ENCODE data around the gene KCNK6.
"Not testable (repeated sequence)": the region's sequence is repeated elsewhere in the genome, so short reads cannot be mapped to it uniquely, and the experiment has no call there.

KCNK6 gene

DNA sequence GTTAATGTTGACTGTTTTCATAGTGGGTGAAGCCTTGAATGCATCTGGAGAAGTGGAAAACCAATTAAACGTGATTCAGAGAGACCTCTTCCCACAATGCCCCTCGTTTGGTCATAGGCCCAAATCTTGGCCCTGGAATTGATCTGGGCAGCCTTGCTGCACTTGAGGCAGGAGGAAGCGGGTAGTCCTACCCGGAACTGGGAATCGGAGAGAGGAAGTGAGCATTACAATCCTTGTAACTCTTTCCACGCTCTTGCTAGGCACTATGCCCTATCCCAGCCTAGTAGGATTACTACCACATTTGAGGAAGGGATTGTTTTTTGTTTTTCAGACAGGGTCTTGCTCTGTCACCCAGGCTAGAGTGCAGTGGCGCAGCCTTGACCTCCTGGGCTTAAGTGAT, 3.6 kb downstream of the KCNK6 start:
- no peak for DNase-seq (ENCODE audit: low read depth in 2 of 2)

DNA sequence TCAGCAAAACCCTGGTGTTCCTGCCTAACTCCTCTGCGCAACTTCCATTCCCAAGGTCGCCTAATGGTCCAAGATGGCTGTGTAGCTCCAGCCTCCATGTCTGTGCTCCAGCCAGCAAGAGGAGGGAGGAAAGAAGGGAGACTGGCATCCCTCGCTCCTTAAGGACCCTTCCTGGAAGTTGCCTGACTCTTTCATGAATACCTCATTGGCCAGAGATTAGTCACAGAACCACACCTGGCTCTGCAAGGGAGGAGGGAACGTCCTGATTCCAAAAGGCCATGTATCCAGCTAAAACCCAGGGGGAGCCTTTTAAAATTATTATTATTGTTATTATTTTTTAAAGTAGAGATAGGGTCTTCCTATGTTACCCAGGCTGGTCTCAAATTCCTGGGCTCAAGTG, 4.8 kb downstream of the KCNK6 start:
- no peak for DNase-seq (ENCODE audit: low read depth in 2 of 2)

DNA sequence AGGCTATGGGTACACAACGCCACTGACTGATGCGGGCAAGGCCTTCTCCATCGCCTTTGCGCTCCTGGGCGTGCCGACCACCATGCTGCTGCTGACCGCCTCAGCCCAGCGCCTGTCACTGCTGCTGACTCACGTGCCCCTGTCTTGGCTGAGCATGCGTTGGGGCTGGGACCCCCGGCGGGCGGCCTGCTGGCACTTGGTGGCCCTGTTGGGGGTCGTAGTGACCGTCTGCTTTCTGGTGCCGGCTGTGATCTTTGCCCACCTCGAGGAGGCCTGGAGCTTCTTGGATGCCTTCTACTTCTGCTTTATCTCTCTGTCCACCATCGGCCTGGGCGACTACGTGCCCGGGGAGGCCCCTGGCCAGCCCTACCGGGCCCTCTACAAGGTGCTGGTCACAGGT, 6.9 kb downstream of the KCNK6 start:
- no peak for DNase-seq (ENCODE audit: low read depth in 2 of 2)

DNA sequence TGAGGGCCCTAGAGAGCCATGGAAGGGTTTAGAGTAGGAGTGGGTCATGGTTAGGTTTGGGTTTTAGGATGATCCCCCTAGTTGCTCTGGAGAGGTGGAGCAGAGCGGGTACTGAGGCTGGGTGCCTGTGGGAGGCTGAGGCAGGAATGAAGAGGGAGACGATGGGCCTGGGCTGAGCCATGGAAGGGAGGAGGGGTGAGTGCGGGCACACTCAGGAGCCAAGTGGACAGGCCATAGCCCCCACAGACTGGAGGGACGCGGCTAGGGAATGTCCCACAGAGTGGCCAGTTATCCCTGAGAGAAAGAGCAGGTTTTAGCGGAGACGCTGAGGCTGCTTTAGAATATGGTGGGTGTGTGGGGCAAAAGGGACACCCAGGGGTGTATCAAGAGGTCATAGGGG, 10.0 kb downstream of the KCNK6 start:
- no peak for DNase-seq (ENCODE audit: low read depth in 2 of 2)

DNA sequence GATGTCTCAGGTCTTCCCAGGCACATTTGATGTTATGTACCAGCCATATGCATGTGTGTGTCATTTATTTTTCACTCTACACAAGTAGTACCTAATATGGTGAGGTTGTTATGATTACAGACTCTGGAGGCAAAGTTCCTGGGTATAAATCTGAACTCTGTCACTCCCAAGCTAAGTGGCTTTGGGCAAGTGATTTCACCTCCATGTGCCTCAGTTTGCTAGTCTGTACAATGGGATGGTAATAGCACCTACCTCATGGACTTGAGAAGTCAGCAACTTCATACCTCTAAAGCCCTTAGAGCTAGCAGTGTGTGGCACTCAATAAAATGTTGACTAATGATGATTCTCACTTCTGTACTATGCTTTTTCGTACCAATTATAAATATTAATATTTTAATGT, 12.1 kb downstream of the KCNK6 start:
- DNase-seq (ENCODE audit: low read depth in 2 of 2), result no peak

DNA sequence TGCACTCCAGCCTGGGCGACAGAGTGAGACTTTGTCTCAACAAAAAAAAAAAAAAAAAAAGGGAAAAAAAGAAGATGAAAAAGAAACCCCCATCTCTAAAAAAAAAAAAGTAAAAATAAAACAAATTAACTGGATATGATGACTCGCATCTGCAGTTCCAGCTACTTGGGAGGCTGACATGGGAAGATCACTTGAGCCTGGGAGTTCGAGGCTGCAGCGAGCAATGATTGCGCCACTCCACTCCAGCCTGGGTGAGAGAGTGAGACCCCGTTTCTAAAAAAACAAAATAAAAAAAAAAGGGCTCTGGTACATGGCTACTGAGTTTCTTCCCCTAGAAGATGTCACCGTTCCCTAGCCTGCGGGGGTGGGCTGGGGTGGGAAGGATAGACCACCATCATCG, 13.6 kb downstream of the KCNK6 start:
- DNase-seq (ENCODE audit: low read depth in 2 of 2), result no peak

DNA sequence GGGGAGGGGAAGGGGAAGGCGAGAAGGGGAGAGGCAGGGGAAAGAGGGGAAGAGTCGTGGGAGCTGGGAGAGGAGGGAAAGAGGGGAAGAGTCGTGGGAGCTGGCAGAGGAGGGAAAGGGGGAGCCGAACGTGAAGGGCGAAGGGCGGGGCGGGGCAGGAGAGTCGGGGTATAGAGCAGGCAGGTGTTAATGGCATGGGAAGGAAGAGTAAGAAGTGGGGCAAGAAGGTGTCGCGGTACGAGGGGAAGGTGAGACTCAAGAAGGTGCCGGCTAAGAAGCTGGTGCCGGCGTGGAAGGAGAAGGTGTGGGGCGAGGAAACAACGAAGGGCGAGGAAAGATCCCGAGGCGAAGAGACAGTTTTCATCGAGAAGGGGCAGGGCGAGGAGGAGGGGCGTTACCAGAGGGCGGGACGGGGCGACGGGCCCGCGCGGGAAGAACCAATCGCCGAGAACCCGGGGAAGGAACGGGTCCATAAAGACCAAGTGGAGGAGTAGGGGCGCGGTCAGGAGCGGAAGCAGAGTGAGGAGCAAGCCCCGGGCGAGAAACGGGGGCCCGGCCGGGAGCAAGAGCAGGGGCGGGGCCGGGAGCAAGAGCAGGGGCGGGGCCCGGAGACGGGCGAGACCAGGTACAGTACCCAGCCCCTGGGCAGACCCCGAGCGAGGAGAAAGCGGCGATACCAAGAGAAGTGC, 16.4 kb downstream of the KCNK6 start:
- DNase-seq (ENCODE audit: low read depth in 2 of 2), result peak; percentile 82 to 87

DNA sequence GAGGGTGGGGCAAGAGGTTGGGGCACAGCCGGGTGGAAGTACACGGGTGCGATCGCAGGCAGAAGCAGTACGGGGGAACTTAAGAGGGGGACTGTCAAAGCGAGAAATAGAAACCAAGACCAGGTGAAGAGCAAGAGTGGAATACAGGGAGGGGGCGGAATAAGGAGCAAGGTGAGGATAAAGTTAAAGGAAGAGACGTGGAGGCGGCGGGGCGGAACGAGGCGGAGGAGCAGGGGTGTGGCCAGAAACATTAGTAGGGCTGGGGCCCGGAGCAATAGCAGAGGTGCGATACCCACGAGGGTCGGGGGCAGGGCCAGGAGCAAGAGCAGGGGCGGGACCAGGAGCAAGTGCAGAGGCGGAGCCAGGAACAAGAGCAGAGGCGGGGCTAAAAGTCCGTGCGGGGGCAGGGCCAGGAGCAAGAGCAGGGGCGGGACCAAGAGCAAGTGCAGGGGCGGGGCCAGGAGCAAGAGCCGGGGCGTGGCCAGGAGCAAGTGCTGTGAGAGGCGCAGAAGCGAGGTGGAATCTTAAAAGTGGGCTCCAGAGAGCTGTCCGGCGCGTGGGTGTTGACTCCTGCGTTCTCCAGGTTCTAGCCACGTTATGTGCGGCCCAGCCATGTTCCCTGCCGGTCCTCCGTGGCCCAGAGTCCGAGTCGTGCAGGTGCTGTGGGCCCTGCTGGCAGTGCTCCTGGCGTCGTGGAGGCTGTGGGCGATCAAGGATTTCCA, 17.2 kb downstream of the KCNK6 start:
- DNase-seq (ENCODE audit: low read depth in 2 of 2), result peak; percentile 54 to 55

DNA sequence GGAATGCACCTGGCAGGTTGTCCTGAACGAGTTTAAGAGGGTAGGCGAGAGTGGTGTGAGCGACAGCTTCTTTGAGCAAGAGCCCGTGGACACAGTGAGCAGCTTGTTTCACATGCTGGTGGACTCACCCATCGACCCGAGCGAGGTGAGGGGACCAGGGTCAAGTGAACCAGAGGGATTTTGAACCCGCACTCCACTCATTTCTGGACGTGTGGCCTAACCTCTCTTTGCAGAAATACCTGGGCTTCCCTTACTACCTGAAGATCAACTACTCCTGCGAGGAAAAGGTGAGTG, 17.7 kb downstream of the KCNK6 start:
- no peak for DNase-seq (ENCODE audit: low read depth in 2 of 2)

DNA sequence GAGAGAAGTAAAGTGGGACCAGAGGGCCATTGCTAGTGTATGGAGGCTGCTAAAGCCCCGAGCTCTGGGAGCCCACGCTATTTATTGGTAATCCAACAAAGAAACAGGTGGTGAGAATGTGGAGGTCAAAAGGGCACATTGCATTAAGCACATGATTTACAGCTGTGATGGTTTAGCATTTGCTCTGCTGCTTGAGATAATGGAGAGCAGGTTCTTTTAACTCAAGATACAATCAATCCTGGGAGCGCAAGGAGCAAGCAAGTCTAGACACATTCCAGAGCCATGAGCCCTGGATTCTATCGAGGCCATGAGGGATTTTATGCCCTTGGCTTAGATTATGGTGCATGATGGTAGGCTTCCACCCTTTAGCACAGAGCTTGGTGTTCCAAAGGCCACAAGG, 19.4 kb downstream of the KCNK6 start:
- not testable (repeated sequence) for DNase-seq (ENCODE audit: low read depth in 2 of 2)

DNA sequence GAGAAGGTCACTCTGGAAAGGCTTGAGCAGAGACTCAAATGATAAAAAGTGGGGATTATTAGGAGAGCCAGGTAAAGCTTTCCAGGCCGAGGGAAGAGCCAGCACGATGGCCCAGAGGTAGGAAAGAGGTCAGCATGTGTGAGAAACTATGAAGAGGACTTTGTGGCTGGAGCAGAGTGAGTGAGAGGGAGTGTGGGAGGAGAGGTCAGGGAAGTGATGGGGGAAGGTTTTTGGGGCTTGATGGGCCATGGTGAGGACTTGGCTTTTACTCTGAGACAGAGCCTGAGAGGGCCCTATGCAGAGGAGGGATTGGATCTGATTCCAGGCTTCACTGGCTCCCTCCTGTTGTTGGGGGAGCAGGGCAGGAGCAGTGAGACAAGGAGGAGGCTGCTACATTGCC, 21.3 kb downstream of the KCNK6 start:
- no peak for DNase-seq (ENCODE audit: low read depth in 2 of 2)

DNA sequence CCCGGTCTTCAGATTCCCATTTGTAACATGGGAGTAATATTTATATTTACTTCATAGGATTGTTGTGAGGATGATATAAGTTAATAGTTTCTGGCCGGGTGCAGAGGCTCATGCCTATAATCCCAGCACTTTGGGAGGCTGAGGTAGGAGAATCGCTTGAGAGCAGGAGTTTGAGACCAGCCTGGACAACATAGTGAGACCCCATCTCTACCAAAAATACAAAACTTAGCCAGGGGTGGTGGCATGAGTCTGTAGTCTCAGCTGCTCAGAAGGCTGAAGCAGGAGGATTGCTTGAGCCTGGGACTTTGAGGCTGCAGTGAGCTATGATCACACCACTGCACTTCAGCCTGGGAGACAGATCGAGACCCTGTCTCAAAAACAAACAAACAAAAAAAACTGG, 27.2 kb downstream of the KCNK6 start:
- no peak for DNase-seq (ENCODE audit: low read depth in 2 of 2)

DNA sequence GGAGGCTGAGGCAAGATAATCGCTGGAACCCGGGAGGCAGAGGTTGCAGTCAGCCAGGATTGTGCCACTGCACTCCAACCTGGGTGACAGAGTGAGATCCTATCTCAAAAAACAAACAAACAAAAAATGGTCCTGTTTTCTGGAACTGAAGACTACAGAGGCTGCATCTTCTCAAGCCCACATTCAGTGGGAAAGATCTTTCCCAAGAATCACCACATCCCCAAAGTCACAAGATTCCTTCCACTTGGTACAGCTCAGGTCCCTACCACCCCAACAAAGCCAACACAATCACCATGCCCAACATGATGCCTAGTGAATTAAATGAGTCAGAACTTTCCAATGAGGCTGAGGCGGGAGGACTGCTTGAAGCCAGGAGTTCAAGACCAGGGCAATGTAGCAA, 31.2 kb downstream of the KCNK6 start:
- no peak for DNase-seq (ENCODE audit: low read depth in 2 of 2)

DNA sequence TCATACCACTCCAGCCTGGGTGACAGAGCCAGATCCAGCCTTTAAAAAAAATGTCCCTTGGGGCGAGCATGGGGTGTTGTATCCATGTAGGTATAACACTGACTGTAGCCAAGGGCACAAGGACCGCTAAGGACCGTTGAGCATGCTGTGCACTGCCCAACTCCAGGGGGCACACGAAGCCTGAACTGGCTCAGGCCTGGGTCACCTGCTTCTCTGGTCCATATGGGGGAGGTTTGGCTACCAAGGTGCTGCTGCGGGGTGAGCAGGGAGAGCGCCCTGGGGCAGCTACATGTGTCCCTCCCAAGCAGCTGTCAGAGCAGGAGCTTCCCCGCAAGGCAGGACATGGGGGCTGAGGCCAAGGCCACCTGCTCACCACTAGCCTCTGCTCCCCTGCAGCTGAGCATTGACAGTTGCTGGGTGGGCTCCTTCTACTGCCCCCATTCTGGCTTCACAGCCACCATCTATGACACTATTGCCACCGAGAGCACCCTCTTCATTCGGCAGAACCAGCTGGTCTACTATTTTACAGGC, 32.3 kb downstream of the KCNK6 start:
- DNase-seq (ENCODE audit: low read depth in 2 of 2), result no peak

DNA sequence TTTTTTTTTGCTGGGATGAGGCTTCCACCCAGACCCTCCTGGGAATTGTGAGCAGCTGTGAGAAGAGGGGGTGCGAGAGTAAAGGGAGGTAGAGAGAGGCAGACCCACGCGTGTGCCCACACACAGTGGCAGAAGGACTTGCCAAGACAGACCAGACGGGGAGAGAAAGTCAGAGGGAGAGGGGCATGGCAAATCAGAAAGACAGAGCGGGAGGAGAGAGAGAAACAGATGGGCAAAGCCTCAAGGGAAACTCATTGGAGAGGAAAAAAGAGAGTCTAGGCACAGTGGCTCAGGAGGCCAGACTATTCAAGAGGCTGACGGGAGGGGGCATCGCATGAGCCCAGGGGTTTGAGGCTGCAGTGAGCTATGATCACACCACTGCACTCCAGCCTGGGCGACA, 33.0 kb downstream of the KCNK6 start:
- no peak for DNase-seq (ENCODE audit: low read depth in 2 of 2)

DNA sequence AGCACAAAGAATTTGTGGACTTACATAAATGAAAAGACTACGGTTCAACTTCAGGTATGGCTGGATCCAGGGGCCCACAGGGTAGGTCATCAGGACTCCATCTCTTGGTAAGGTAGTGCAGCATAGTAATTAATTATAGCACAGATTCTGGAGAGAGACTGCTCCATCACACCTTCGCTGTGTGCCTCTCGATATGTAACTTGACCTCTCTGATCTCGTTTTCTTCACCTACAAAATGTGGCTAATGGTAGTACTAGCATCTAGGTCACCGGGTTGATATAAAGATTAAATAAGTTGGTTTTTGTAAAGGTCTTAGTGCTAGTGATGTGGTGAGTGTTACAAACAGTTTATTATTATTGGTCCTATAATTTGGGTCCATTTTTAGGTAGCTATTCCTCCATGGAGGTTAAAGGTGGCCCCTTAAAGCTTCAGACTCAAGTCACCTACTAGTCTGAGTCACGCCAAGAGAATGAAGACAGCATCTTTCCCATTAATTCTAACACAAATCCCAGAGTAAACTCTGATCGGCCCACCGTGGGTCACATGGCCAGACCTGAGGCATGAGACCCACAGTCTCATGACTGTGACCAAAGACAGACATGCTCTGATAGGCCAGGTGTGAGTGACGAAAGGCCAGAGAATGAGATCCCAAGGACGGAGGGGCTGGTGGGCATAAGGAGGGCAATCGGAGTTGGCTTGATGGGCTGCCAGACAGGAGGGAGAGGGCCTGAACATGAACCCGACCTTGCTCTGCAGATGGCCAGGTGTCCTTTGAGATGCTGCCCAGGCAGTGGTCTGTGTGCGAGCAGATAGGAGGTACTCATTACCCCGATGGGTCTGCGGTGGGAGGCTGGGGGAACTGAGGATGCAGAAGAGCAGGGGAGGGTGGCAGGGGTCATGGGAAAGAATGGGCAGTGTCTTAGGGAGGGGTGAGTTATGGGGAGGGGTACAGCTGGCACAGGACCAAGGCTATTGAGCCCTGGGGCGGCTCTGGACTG, 36.4 kb downstream of the KCNK6 start:
- no peak for DNase-seq (ENCODE audit: low read depth in 2 of 2)

DNA sequence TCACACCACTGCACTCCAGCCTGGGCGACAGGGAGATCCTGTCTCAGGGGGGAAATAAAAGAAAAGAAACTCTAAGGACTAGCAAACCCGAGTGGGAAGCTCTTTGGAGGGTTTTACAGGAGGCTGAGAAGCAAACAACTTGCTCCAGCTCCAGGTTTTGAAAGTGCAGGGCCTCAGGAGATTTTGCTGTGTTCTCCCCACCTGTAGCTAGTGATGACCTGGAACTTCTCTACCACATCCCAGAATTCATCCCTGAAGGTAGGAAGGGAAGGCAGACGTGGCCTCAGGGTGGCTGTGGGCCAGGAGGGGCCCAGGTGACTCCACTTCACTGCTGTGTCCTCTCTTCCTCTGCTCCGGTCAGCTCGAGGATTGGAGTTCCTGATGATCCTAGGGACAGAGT, 38.4 kb downstream of the KCNK6 start:
- no peak for DNase-seq (ENCODE audit: low read depth in 2 of 2)

DNA sequence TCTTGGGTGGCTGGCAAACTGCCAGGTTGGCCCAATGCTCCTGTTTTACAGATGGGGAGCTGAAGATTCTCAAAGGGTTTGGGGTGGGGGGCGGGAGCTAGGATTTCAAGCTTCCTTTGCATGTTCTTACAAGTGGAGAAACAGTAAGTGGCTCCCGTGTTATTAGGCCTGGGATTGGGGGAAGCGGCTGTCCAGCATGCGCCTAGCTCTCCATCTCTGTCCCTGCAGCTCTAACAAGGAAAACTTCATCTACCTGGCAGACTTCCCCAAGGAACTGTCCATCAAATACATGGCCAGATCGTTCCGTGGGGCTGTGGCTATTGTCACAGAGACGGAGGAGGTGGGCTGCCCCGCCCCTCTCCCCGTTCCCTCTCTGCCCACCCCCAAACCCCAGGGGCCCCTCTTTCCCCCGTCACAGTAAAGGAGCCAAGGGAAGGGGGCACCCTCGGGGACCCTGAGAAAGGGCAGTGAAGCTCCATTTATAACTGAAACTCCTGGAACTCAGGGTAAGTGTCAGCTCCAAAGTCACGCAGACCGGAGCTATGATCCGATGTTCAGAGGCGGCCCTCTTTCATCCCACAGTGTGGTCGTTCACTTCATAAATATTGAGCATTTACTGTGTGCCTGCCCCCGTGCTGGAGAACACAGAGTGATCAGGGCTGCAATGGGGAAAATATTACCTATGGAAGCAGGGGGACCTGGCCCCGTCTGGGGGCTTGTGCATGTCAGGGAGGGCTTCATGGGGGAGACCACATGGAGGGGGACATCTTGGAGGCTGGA, 39.8 kb downstream of the KCNK6 start:
- DNase-seq (ENCODE audit: low read depth in 2 of 2), result no peak

DNA sequence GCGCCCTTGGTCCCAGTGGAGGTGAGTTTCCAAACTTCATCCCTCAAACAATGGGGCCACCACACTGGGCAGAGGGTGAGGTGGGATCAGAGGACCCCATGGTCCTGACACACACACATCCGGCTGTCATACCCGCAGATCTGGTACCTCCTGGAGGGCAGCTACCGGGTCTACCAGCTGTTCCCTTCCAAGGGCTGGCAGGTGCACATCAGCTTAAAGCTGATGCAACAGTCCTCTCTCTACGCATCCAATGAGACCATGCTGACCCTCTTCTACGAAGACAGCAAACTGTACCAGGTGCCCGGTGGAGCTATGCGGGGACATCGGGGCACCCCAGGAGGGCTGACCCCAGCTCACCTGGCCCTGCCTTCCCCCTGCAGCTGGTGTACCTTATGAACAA, 40.7 kb downstream of the KCNK6 start:
- DNase-seq (ENCODE audit: low read depth in 2 of 2), result no peak

DNA sequence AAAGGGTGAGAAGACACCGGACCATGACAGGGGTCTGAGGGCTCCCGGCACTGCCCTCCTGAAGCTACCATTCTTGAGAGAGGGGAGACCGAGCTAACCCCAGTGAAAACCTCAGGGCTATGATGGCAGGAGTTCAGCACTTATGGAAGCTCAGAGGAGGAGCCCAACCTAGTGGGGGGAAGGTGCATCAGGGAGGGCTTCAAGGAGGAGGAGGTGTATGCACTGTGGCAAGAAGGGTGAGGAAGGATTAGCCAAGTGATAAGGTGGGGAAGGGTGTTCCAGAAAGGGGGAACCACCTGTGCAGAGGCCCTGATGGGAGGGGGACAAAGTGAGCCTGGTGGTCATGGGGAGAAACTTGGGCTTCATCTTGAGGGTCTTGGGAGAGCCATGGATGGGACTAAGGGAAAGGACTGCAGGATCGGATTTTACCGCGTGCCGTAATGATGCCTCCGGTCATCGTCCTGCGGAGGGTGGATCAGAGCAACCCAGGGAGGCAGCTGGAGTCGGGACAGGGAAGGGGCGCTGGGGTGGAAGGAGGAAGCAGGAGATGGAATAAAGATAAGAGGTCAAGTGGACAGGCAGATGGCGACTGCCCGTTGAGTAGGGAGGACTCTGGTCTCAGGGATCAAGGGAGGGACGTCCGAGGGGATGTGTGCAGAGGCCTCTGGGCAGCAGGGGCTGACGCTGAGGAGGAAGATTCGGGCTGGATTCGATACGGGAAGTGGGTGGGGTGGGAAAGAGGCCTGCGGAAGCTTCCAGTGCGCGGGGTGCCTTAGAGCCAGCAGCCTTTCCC, 41.4 kb downstream of the KCNK6 start:
- DNase-seq (ENCODE audit: low read depth in 2 of 2), result no peak

DNA sequence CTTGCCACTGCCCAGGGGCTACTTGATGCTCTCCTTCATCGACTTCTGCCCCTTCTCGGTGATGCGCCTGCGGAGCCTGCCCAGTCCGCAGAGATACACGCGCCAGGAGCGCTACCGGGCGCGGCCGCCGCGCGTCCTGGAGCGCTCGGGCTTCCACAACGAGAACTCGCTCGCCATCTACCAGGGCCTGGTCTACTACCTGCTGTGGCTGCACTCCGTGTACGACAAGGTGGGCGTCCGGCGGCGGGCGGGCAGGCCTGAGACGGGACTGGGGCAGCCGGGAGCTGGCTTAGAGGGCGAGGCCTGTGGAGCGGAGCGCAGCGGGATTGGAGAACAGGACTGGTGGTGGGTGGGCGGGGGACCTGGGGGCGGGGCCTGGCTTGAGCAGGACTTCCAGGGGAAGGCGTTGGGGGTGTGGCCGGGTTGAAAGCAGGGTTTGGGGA, 42.0 kb downstream of the KCNK6 start:
- DNase-seq (ENCODE audit: low read depth in 2 of 2), result no peak
